Tongue (tissue), 2 donors: Measurements from ENCODE around the gene RNF111. TPM values are rescaled to one million over a fixed set of nuclear protein-coding genes. Genes with fewer than 3 reads are reported as not detected.
"Not testable (repeated sequence)": the region's sequence is repeated elsewhere in the genome, so short reads cannot be mapped to it uniquely, and the experiment has no call there.

Experiments
- DNase-seq: peaks from one replicate; pipeline ENCODE4 v3.0.0-alpha.2; 2015
- total RNA-seq: library from RNA; depleted of rRNA; stranded (reverse); fragments of >200 nt; gene quantifications from one replicate; pipeline ENCODE4 v1.2.3, GENCODE V29; 2014

Gene RNF111
- total RNA-seq, 1 donor from 2014 or later, result 27.7 TPM

- no peak for DNase-seq
Observed at GRCh38 chr15:59059076-59059597, 71.7 kb downstream of the RNF111 start.

- DNase-seq, result no peak
Observed at GRCh38 chr15:59060348-59060747, 72.9 kb downstream of the RNF111 start.

GRCh38 chr15:59063042-59063441 is 75.6 kb downstream of the RNF111 start:
- DNase-seq, result no peak

GRCh38 chr15:59069430-59069829 is 82.0 kb downstream of the RNF111 start:
- DNase-seq, result no peak

- DNase-seq, result no peak
Observed at GRCh38 chr15:59074607-59075006, 87.1 kb downstream of the RNF111 start.

GRCh38 chr15:59087731-59088130 is 100.3 kb downstream of the RNF111 start:
- DNase-seq, result no peak

GRCh38 chr15:59094077-59094476 is 106.6 kb downstream of the RNF111 start:
- no peak for DNase-seq

- DNase-seq, result no peak
Observed at GRCh38 chr15:59096429-59096828, 109.0 kb downstream of the RNF111 start.

GRCh38 chr15:59099162-59099685 is 111.8 kb downstream of the RNF111 start:
- no peak for DNase-seq

- DNase-seq, result no peak
Observed at GRCh38 chr15:59104602-59104911, 117.1 kb downstream of the RNF111 start.

GRCh38 chr15:59104912-59105732 is 117.7 kb downstream of the RNF111 start, which contains the start of gene CCNB2:
Gene CCNB2 (plus strand): TSS chr15:59105146. CDS start chr15:59105269, 123 bp downstream.
- DNase-seq, result peak; percentile 98

- DNase-seq, result peak; percentile 9
Observed at GRCh38 chr15:59105854-59106253, 118.4 kb downstream of the RNF111 start.

- no peak for DNase-seq
Observed at GRCh38 chr15:59111251-59111650, 123.8 kb downstream of the RNF111 start.

GRCh38 chr15:59115047-59115446 is 127.6 kb downstream of the RNF111 start:
- no peak for DNase-seq

- DNase-seq, result no peak
Observed at GRCh38 chr15:59116141-59116540, 128.7 kb downstream of the RNF111 start.

GRCh38 chr15:59116771-59117170 is 129.3 kb downstream of the RNF111 start:
- DNase-seq, result no peak

- no peak for DNase-seq
Observed at GRCh38 chr15:59119625-59120024, 132.2 kb downstream of the RNF111 start.

- no peak for DNase-seq
Observed at GRCh38 chr15:59120937-59121336, 133.5 kb downstream of the RNF111 start.

- no peak for DNase-seq
Observed at GRCh38 chr15:59124261-59124660, 136.8 kb downstream of the RNF111 start.

- DNase-seq, result not testable (repeated sequence)
Observed at GRCh38 chr15:59125683-59126082, 138.2 kb downstream of the RNF111 start.

- DNase-seq, result not testable (repeated sequence)
Observed at GRCh38 chr15:59127255-59127654, 139.8 kb downstream of the RNF111 start.

GRCh38 chr15:59131456-59131855 is 144.0 kb downstream of the RNF111 start:
- DNase-seq, result no peak

GRCh38 chr15:59131969-59132562 is 144.6 kb downstream of the RNF111 start:
- DNase-seq, result no peak
